ENCODE measurements around the gene CBFA2T2.
"Not testable (repeated sequence)": the region's sequence is repeated elsewhere in the genome, so short reads cannot be mapped to it uniquely, and the experiment has no call there.

DNA sequence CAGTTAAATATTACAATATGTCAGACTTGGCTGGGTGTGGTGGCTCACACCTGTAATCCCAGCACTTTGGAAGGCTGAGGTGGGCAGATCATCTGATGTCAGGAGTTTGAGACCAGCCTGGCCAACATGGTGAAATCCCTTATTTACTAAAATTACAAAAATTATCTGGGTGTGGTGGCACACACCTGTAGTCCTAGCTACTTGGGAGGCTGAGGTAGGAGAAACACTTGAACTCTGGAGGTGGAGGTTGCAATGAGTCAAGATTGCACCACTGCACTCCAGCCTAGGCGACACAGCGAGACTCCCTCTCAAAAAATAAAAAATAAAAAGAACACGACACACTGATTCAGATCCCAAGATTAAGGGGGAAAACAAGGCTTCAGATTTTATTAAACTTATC, 19.2 kb downstream of the CBFA2T2 start:
- TF ChIP-seq CTCF (conservative IDR thresholded peaks at IDR 0.05 in 1 of 2, IDR thresholded peaks at IDR 0.05 in 1 of 2; ENCODE audit: extremely low read depth in 1 of 2, insufficient read depth in 1 of 2, low read depth in 1 of 2, low read length in 2 of 2); EZH2 (IDR thresholded peaks at IDR 0.05; ENCODE audit: borderline replicate concordance, low read length): not testable (repeated sequence)
